Sigmoid colon (tissue), 7 donors: ENCODE results near the gene H6PD. TPM values are rescaled to one million over a fixed set of nuclear protein-coding genes. Genes with fewer than 3 reads are reported as not detected.
A peak's percentile ranks its signal among the peaks of the same experiment; 100 is the strongest.

Experiments used
- DNase-seq: peaks from one replicate; pipeline ENCODE4 v3.0.0-alpha.2; 2019
- H3K27ac ChIP-seq, 4 donors: fragments of 200-600 bp; sonication (generic); one replicate each; pipeline ENCODE4 v1.5.1; 2016 to 2019; ENCODE audit warnings: mild to moderate bottlenecking in 1 of 4
- H3K27me3 ChIP-seq, 3 donors: fragments of 200-600 bp; sonication (generic); one replicate each; pipeline ENCODE4 v1.5.1; 2019; ENCODE audit warnings: mild to moderate bottlenecking in 1 of 3
- H3K36me3 ChIP-seq, 4 donors: fragments of 200-600 bp; sonication (generic); one replicate each; pipeline ENCODE4 v1.5.1; 2016 to 2019
- H3K4me1 ChIP-seq, 4 donors: fragments of 200-600 bp; sonication (generic); one replicate each; pipeline ENCODE4 v1.5.1; 2017 to 2019
- H3K4me3 ChIP-seq, 4 donors: fragments of 200-600 bp; sonication (generic); one replicate each; pipeline ENCODE4 v1.5.1; 2017 to 2019; ENCODE audit warnings: mild to moderate bottlenecking in 2 of 4, moderate library complexity in 1 of 4
- H3K9me3 ChIP-seq, 4 donors: fragments of 200-600 bp in 3 of 4; sonication (generic) in 3 of 4; one replicate each; pipeline versions ENCODE4 v1.5.1 to v1.6.1; 2013 to 2019
- EP300 ChIP-seq, 4 donors: sonication (generic); formaldehyde crosslinking; IDR thresholded peaks; one replicate each; pipeline ENCODE4 v1.6.1; 2017; ENCODE audit warnings: antibody characterized with exemption in 4 of 4
- POLR2A ChIP-seq, 2 donors: fragments of 450-650 bp; IDR thresholded peaks; one replicate each; pipeline ENCODE4 v1.6.1; 2016; ENCODE audit warnings: antibody characterized with exemption in 2 of 2, mild to moderate bottlenecking in 2 of 2, moderate library complexity in 2 of 2
- POLR2AphosphoS5 ChIP-seq, 4 donors: sonication (generic); formaldehyde crosslinking; IDR thresholded peaks; one replicate each; pipeline ENCODE4 v1.6.1; 2017; ENCODE audit warnings: antibody characterized with exemption in 4 of 4
- WGBS, 2 donors: extraction: QIAGEN DNeasy Blood & Tissue Kit; methylation state at CpG; one replicate each; pipeline ENCODE4 v1.1.7; 2013; 5-methylcytosine and 5-hydroxymethylcytosine counted together
- intact Hi-C: fragments of 100-400 bp; cut with DNase I; formaldehyde crosslinking; loops from one replicate; pipeline ENCODE4 v1.15.1; 2023
- polyA plus RNA-seq, 3 donors: library from polyadenylated mRNA; stranded (reverse); fragments of 200-250 nt; gene quantifications; one replicate each; pipeline ENCODE4 v1.2.3, GENCODE V29; 2013
- total RNA-seq, 4 donors: library from RNA; depleted of rRNA; stranded (reverse); fragments of >200 nt; gene quantifications; one replicate each; pipeline ENCODE4 v1.1.0, GENCODE V29; 2016
- TF ChIP-seq, protein P1 (sequence below), 4 experiments: fragments of 450-650 bp in 3 of 4; fragments of 200-600 bp in 1 of 4; IDR thresholded peaks; one replicate each; pipeline ENCODE4 v1.5.1; 2016 to 2019; ENCODE audit warnings: antibody characterized with exemption in 4 of 4, mild to moderate bottlenecking in 3 of 4, moderate library complexity in 2 of 4
- donor health status: healthy with polysubstance abuse.
- donor health status: Bipolar disorder and iron deficiency.
- donor health status: healthy.

H6PD gene
- total and polyA plus RNA-seq, 7 donors = 2.8 to 34.3 (median 23.2) TPM

- H3K27me3 ChIP-seq = no peaks in the 10 kb centered on the region
- no peak for TF ChIP-seq POLR2AphosphoS5 (IDR thresholded peaks at IDR 0.05)
- TF ChIP-seq POLR2A (IDR thresholded peaks at IDR 0.05) = no peak
- H3K4me1 ChIP-seq = peaks cover 2 to 65% (median 49%) of the 10 kb centered on the region in 4 donors
- WGBS, 2 donors = 73 to 83% methylated on average over 10 of the region's 10 CpGs
- H3K36me3 ChIP-seq = no peaks in the 10 kb centered on the region
- H3K4me3 ChIP-seq = peak overlapping the region; percentile 61 to 77 (median 70)
- no peak for DNase-seq
- intact Hi-C loops = no loop called here
- no peaks in the 10 kb centered on the region for H3K9me3 ChIP-seq
- peak overlapping the region; percentile 89 to 99 (median 91) for H3K27ac ChIP-seq
These were observed 986 bp downstream of the H6PD start for GRCh38 chr1:9235560-9235959.

DNA sequence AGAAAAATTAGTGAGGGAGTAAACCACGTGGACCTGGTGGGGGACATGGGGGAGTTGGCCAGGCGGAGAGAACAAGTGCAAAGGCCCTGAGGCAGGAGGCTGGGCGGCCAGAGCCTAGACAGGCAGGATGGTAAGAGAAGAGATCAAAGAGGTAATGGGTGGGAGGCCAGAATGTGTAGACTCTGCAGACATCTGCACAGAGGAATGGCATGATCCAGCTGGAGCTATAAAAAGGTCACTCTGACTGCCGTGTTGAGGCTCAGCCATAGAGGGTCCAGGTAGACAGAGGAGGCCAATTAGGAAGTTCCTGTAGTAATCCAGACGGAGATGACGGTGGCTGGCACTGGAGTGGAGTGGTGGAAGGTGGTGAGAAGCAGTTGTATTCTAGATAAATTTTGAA, 3.6 kb downstream of the H6PD start:
- 59 to 72% methylated on average over 6 of the region's 6 CpGs for WGBS, 2 donors
- Histone ChIP-seq H3K4me1 (peaks cover 2 to 84% (median 70%) of the 10 kb centered on the region in 4 donors), H3K36me3 (no peaks in the 10 kb centered on the region), H3K27me3 (no peaks in the 10 kb centered on the region), H3K4me3 (no peak overlapping the region), H3K9me3 (no peaks in the 10 kb centered on the region), H3K27ac (peak overlapping the region in 3 of 4 donors; percentile 81 to 84 (median 83))
- intact Hi-C loops = no loop called here
- no peak for DNase-seq
- TF ChIP-seq POLR2A (IDR thresholded peaks at IDR 0.05) = no peak
- no peak for TF ChIP-seq EP300 (IDR thresholded peaks at IDR 0.05)
- TF ChIP-seq, protein P1, sequence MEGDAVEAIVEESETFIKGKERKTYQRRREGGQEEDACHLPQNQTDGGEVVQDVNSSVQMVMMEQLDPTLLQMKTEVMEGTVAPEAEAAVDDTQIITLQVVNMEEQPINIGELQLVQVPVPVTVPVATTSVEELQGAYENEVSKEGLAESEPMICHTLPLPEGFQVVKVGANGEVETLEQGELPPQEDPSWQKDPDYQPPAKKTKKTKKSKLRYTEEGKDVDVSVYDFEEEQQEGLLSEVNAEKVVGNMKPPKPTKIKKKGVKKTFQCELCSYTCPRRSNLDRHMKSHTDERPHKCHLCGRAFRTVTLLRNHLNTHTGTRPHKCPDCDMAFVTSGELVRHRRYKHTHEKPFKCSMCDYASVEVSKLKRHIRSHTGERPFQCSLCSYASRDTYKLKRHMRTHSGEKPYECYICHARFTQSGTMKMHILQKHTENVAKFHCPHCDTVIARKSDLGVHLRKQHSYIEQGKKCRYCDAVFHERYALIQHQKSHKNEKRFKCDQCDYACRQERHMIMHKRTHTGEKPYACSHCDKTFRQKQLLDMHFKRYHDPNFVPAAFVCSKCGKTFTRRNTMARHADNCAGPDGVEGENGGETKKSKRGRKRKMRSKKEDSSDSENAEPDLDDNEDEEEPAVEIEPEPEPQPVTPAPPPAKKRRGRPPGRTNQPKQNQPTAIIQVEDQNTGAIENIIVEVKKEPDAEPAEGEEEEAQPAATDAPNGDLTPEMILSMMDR (IDR thresholded peaks at IDR 0.05) = no peak
- TF ChIP-seq POLR2AphosphoS5 (IDR thresholded peaks at IDR 0.05) = no peak

- Histone ChIP-seq H3K27ac (peak overlapping the region; percentile 61 to 84 (median 82)), H3K4me3 (no peak overlapping the region), H3K27me3 (no peaks in the 10 kb centered on the region), H3K9me3 (no peaks in the 10 kb centered on the region), H3K4me1 (peaks cover 2 to 88% (median 72%) of the 10 kb centered on the region in 4 donors), H3K36me3 (no peaks in the 10 kb centered on the region)
- intact Hi-C loops = no loop called here
- TF ChIP-seq, protein P1 (IDR thresholded peaks at IDR 0.05) = no peak
- peak in 1 of 4 donors; percentile 37 for TF ChIP-seq POLR2AphosphoS5 (IDR thresholded peaks at IDR 0.05)
- no peak for DNase-seq
- 20 to 44% methylated on average over 4 of the region's 4 CpGs for WGBS, 2 donors
These were observed 4.0 kb downstream of the H6PD start for GRCh38 chr1:9238550-9238949.

GRCh38 chr1:9239622-9240401, 5.2 kb downstream of the H6PD start:
- Histone ChIP-seq H3K36me3 (no peaks in the 10 kb centered on the region), H3K4me1 (peaks cover 2 to 94% (median 73%) of the 10 kb centered on the region in 4 donors), H3K27ac (peak overlapping the region; percentile 61 to 84 (median 82)), H3K9me3 (no peaks in the 10 kb centered on the region), H3K4me3 (no peak overlapping the region), H3K27me3 (no peaks in the 10 kb centered on the region)
- 45 to 76% methylated on average over 16 of the region's 16 CpGs for WGBS, 2 donors
- peak; percentile 85 for DNase-seq
- peak in 2 of 4 donors; percentile 13 to 33 for TF ChIP-seq POLR2AphosphoS5 (IDR thresholded peaks at IDR 0.05)
- peak in 1 of 4 donors; percentile 33 for TF ChIP-seq EP300 (IDR thresholded peaks at IDR 0.05)
- TF ChIP-seq POLR2A (IDR thresholded peaks at IDR 0.05) = no peak
- intact Hi-C loops = no loop called here

- Histone ChIP-seq H3K36me3 (peaks cover 3 to 11% (median 7%) of the 10 kb centered on the region in 4 donors), H3K4me3 (no peak overlapping the region), H3K27me3 (no peaks in the 10 kb centered on the region), H3K9me3 (no peaks in the 10 kb centered on the region), H3K4me1 (peaks cover 2 to 88% (median 66%) of the 10 kb centered on the region in 4 donors), H3K27ac (peak overlapping the region; percentile 75 to 84 (median 82))
- TF ChIP-seq POLR2A (IDR thresholded peaks at IDR 0.05) (no peak), POLR2AphosphoS5 (IDR thresholded peaks at IDR 0.05) (no peak)
- TF ChIP-seq, protein P1 (IDR thresholded peaks at IDR 0.05) = no peak
- 91 to 95% methylated on average over 8 of the region's 8 CpGs for WGBS, 2 donors
- intact Hi-C loops = no loop called here
- DNase-seq = no peak
These were observed 6.6 kb downstream of the H6PD start for GRCh38 chr1:9240914-9241820.
